Measurements from ENCODE around the gene NBEAL1. TPM values are rescaled to one million over a fixed set of nuclear protein-coding genes. Genes with fewer than 3 reads are reported as not detected.

The NBEAL1 gene
- total and polyA plus RNA-seq, 2 of the 8 experiments (the other 6 are each of a cell fraction or from before 2014, with no cell fraction given) = 2.3 to 10.7 TPM

DNA sequence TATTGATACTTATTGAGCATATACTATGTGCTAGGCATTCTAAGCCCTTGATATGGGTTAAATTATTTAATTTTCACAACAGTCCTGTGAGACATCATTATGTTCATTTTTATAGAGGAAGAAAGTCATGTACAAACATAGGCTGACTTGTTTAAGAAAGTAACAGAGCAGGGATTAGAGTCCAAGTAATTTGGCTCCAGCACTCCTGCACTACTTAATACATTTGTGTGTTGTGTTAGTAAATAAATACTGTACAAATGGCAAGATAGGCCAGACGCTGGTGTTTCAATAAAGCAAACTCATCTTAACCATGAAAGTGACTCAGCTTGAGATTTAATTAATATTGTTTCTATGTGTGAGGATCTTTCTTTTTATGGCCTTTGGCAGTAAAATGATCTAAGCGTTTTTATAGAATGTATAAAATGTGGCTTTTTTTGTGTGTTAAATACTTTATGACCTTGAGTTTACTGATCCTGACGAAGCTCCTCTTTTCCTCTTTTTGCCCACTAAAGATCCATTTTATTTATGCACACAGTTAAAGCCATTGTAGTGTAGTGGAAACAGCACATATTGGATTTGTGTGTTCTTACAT, 21.3 kb downstream of the NBEAL1 start:
- POLR2A ChIA-PET (ENCODE audit: partially characterized antibody) = no interaction called here
- no peak overlapping the region for H2BK15ac ChIP-seq (ENCODE audit: low read length)
- H3K36me3 ChIP-seq (ENCODE audit: control insufficient read depth in 2 of 4, insufficient read depth in 4 of 4, low read length in 3 of 4) = no peaks in the 10 kb centered on the region
- H3K27me3 ChIP-seq (replicated peaks in 1 of 4; ENCODE audit: control insufficient read depth in 3 of 4, extremely low read depth in 1 of 4, insufficient read depth in 3 of 4, low read length in 3 of 4) = no peaks in the 10 kb centered on the region
- no peak overlapping the region for H2AFZ ChIP-seq (ENCODE audit: low read length)
- no peak overlapping the region for H3K9ac ChIP-seq (replicated peaks in 1 of 4; ENCODE audit: extremely low read depth in 1 of 4, low read depth in 3 of 4, low read length in 3 of 4)
- H3K4ac ChIP-seq (replicated peaks; ENCODE audit: insufficient read length, low read depth, low read length) = no peak overlapping the region
- H4K91ac ChIP-seq (replicated peaks; ENCODE audit: insufficient read length, low read length) = no peak overlapping the region
- H3K18ac ChIP-seq (ENCODE audit: extremely low read depth, low read length) = no peak overlapping the region
- TF ChIP-seq, protein P1, sequence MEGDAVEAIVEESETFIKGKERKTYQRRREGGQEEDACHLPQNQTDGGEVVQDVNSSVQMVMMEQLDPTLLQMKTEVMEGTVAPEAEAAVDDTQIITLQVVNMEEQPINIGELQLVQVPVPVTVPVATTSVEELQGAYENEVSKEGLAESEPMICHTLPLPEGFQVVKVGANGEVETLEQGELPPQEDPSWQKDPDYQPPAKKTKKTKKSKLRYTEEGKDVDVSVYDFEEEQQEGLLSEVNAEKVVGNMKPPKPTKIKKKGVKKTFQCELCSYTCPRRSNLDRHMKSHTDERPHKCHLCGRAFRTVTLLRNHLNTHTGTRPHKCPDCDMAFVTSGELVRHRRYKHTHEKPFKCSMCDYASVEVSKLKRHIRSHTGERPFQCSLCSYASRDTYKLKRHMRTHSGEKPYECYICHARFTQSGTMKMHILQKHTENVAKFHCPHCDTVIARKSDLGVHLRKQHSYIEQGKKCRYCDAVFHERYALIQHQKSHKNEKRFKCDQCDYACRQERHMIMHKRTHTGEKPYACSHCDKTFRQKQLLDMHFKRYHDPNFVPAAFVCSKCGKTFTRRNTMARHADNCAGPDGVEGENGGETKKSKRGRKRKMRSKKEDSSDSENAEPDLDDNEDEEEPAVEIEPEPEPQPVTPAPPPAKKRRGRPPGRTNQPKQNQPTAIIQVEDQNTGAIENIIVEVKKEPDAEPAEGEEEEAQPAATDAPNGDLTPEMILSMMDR (IDR thresholded peaks at IDR 0.05; ENCODE audit: control extremely low read depth in 1 of 3, insufficient read depth in 1 of 3, low read depth in 1 of 3, low read length in 3 of 3) = no peak
- no peak for TF ChIP-seq TCF12 (IDR thresholded peaks at IDR 0.05; ENCODE audit: low read depth, low read length)
- no peak for TF ChIP-seq SP4 (IDR thresholded peaks at IDR 0.05; ENCODE audit: low read length)
- H2BK20ac ChIP-seq (ENCODE audit: low read length) = no peak overlapping the region
- H2AK5ac ChIP-seq (ENCODE audit: low read depth, low read length) = no peak overlapping the region
- H3K9me3 ChIP-seq (ENCODE audit: insufficient read depth in 2 of 2, low read depth in 1 of 2, low read length in 1 of 2) = no peaks in the 10 kb centered on the region
- H3K56ac ChIP-seq (replicated peaks; ENCODE audit: insufficient read length, low read depth, low read length) = no peak overlapping the region
- no peak overlapping the region for H2BK12ac ChIP-seq (ENCODE audit: low read depth, low read length)
- no peak overlapping the region for H3K14ac ChIP-seq (ENCODE audit: insufficient read length)
- WGBS, 2 experiments (ENCODE audit: extremely low coverage in 1 of 2, insufficient coverage in 1 of 2, insufficient read length in 1 of 2, insufficient replicate concordance in 2 of 2, low coverage in 1 of 2, low lambda C conversion rate in 2 of 2, missing lambda C conversion rate in 1 of 2) = 81% methylated on average over 3 of the region's 3 CpGs; no CpG with 5 or more reads in 1 of the 2 experiments
- H3K27ac ChIP-seq (ENCODE audit: low read depth, low read length) = no peak overlapping the region
- CTCF ChIA-PET (ENCODE audit: partially characterized antibody) = no interaction called here
- no peak overlapping the region for H4K8ac ChIP-seq (ENCODE audit: extremely low read depth, insufficient read depth, low read length)
- no peak overlapping the region for H3K4me3 ChIP-seq (ENCODE audit: extremely low read depth in 1 of 4, insufficient read depth in 2 of 4, low read depth in 3 of 4, low read length in 4 of 4)
- no peaks in the 10 kb centered on the region for H3K79me1 ChIP-seq (ENCODE audit: low read depth, low read length)
- H3K79me2 ChIP-seq (ENCODE audit: control insufficient read depth in 1 of 2, insufficient read depth in 2 of 2, low read length in 2 of 2) = no peaks in the 10 kb centered on the region
- DNase-seq (ENCODE audit: low read depth in 1 of 2, low spot score in 2 of 2) (no peak), FAIRE-seq (no peak)
- H3K4me1 ChIP-seq (replicated peaks in 1 of 4; ENCODE audit: control insufficient read depth in 3 of 4, insufficient read depth in 4 of 4, low read length in 3 of 4) = no peaks in the 10 kb centered on the region
- H3K23me2 ChIP-seq (ENCODE audit: low read depth, low read length) = no peaks in the 10 kb centered on the region
- H2BK120ac ChIP-seq (replicated peaks; ENCODE audit: low read depth, low read length) = no peak overlapping the region
- H2BK5ac ChIP-seq (ENCODE audit: low read depth, low read length) = no peak overlapping the region
- H4K20me1 ChIP-seq (replicated peaks in 1 of 2; ENCODE audit: control insufficient read depth in 1 of 2, insufficient read depth in 2 of 2, low read length in 2 of 2) = no peaks in the 10 kb centered on the region
- H3K4me2 ChIP-seq (ENCODE audit: insufficient read depth in 1 of 2, low read depth in 2 of 2, low read length in 2 of 2) = no peak overlapping the region
- no peak overlapping the region for H3K23ac ChIP-seq (ENCODE audit: insufficient read length)
- H4K5ac ChIP-seq (ENCODE audit: insufficient read length, low read depth, low read length) = no peak overlapping the region
